ENCODE results near the gene ARPC4. TPM values are rescaled to one million over a fixed set of nuclear protein-coding genes. Genes with fewer than 3 reads are reported as not detected.

Gene ARPC4
- total RNA-seq, 1 donor from 2014 or later, result 148 TPM

DNA sequence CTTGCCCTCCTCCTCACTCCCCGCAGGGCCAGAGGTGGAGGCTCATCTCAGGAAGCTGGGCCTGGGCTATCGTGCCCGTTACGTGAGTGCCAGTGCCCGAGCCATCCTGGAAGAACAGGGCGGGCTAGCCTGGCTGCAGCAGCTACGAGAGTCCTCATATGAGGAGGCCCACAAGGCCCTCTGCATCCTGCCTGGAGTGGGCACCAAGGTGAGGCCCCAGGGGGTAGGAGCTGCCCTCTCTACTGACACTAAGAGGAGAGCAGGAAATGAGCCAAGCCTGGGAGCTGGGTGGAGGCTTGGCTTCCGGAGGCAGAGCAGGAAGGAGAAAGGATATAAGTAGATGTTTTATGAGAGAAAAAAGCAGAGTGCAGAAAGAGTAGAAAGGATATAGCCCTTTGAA lies 38.2 kb upstream of the ARPC4 start:
- H3K27ac ChIP-seq, result no peak overlapping the region
- no peak for ATAC-seq

DNA sequence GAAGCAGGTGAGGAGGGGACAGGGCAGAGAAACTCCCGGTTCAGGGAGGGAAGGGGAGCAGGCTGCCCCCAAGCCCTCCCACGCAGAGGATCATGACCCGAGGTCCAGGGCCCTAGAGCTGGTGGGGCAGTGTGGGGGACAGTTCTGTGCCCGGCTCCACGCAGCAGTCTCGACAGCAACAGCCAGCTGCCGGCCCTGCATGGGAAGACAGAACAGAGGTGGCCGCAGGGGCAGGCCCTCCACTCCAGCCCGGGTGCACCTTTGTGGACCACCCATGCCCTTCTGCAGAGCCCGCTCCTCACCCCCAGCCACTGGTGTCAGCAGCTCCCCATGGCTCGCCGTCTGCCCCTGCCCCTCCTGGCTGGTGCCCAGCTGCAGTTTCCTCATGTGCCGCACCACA lies 35.5 kb upstream of the ARPC4 start:
- H3K27me3 ChIP-seq, result no peaks in the 10 kb centered on the region
- intact Hi-C loops (cut with DNase I), result no loop called here
- DNase-seq (no peak), ATAC-seq (no peak)
- H3K4me3 ChIP-seq, result no peak overlapping the region
- peaks cover 77% of the 10 kb centered on the region for H3K36me3 ChIP-seq
- H3K4me1 ChIP-seq, result peaks cover 8% of the 10 kb centered on the region
- H3K9me3 ChIP-seq, result no peaks in the 10 kb centered on the region
- TF ChIP-seq, protein P1, sequence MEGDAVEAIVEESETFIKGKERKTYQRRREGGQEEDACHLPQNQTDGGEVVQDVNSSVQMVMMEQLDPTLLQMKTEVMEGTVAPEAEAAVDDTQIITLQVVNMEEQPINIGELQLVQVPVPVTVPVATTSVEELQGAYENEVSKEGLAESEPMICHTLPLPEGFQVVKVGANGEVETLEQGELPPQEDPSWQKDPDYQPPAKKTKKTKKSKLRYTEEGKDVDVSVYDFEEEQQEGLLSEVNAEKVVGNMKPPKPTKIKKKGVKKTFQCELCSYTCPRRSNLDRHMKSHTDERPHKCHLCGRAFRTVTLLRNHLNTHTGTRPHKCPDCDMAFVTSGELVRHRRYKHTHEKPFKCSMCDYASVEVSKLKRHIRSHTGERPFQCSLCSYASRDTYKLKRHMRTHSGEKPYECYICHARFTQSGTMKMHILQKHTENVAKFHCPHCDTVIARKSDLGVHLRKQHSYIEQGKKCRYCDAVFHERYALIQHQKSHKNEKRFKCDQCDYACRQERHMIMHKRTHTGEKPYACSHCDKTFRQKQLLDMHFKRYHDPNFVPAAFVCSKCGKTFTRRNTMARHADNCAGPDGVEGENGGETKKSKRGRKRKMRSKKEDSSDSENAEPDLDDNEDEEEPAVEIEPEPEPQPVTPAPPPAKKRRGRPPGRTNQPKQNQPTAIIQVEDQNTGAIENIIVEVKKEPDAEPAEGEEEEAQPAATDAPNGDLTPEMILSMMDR (IDR thresholded peaks at IDR 0.05), result no peak
- H3K27ac ChIP-seq, result no peak overlapping the region

More for the DNA sequence above, 38.2 kb upstream of the ARPC4 start:
- Histone ChIP-seq H3K4me3 (no peak overlapping the region), H3K27me3 (no peaks in the 10 kb centered on the region), H3K36me3 (peaks cover 72% of the 10 kb centered on the region), H3K4me1 (peaks cover 21% of the 10 kb centered on the region), H3K9me3 (no peaks in the 10 kb centered on the region)
- DNase-seq, result no peak
- intact Hi-C loops (cut with DNase I), result no loop called here
- TF ChIP-seq, protein P1 (IDR thresholded peaks at IDR 0.05), result no peak

DNA sequence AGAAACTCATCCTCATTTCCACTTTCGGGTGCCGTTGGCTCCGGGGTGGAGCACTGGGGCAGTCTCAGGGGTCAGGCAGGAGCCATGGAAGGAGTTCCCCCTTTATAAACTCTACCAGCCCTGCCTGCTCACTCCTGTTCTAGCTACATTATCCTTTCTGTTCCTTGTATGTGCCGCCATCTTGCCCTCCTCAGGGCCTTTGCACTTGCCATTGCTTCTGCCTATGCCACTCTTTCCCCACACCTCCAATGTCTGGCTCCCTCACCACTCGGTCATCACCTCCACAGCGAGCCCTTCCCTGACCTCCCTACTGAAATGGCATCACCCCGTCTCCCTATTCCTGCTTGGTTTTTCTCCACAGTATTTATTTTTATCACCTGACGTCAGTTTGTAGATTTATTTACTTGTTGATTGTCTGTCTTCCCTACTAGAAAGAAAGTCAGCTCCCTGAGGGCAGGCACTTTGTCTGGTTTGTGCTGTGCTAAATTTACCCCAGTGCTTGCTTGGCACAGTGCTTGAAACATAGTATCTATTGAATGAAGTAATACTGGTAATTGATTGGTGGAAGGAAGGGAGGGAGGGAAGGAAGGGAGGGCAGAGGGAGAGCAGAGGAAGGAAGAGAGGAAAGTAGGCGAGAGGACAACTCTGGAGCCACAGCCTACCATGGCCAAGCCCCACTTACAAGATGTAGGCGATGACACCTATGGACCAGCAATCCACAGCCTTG lies 31.9 kb upstream of the ARPC4 start:
- Histone ChIP-seq H3K4me3 (no peak overlapping the region), H3K9me3 (no peaks in the 10 kb centered on the region), H3K27ac (no peak overlapping the region), H3K27me3 (no peaks in the 10 kb centered on the region), H3K4me1 (no peaks in the 10 kb centered on the region), H3K36me3 (peaks cover 72% of the 10 kb centered on the region)
- ATAC-seq (no peak), DNase-seq (no peak)
- TF ChIP-seq, protein P1 (IDR thresholded peaks at IDR 0.05), result no peak
- intact Hi-C loops (cut with DNase I), result no loop called here

DNA sequence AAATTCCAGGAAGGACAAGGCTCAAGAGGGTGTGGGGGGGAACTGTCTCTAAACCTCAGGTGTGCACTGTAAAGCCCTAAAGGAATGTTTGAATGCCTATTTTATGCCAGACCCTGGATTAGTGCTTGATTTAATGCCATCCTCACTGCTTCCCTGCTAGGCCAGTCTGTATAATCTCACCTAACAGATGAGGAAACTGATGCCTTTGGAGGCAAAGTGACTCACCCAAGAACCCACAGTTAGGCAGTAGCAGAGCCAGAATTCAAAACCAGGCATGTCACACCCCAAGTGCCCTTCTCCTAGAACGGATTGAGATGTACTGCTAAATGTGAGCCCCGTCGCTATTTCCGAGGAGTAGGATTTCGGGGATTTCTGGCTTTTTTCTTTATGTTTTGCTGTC lies 31.0 kb upstream of the ARPC4 start:
- no peak for DNase-seq
- Histone ChIP-seq H3K4me3 (no peak overlapping the region), H3K36me3 (peaks cover 67% of the 10 kb centered on the region), H3K27ac (no peak overlapping the region), H3K9me3 (no peaks in the 10 kb centered on the region), H3K27me3 (no peaks in the 10 kb centered on the region), H3K4me1 (no peaks in the 10 kb centered on the region)
- intact Hi-C loops (cut with DNase I), result no loop called here
- TF ChIP-seq, protein P1 (IDR thresholded peaks at IDR 0.05), result no peak
- ATAC-seq, result no peak

DNA sequence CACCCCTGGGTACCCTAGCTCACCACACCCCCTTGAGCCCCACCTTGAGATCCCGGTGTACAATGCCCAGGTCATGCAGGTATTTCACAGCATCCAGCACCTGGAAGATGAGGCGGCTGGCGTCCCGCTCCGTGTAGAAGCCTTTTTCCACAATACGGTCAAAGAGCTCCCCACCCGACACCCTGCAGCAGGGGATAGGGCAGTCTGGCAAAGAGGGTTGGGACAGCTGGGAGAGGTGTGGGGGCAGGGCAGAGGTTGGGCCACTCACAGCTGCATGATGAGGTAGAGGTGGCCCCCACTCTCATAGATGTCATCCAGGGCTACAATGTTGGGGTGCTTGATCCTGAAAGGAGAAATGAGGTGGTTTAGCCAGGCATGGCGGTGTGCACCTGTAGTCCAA lies 30.0 kb upstream of the ARPC4 start:
- H3K36me3 ChIP-seq, result peaks cover 57% of the 10 kb centered on the region
- DNase-seq (no peak), ATAC-seq (no peak)
- intact Hi-C loops (cut with DNase I), result no loop called here
- H3K4me1 ChIP-seq, result peaks cover 4% of the 10 kb centered on the region
- H3K27ac ChIP-seq, result no peak overlapping the region
- no peak overlapping the region for H3K4me3 ChIP-seq
- TF ChIP-seq, protein P1 (IDR thresholded peaks at IDR 0.05), result no peak
- H3K27me3 ChIP-seq, result no peaks in the 10 kb centered on the region
- H3K9me3 ChIP-seq, result no peaks in the 10 kb centered on the region

Data from upper lobe of right lung (tissue), 1 donor.